ENCODE measurements around the gene LRRC46.

DNA sequence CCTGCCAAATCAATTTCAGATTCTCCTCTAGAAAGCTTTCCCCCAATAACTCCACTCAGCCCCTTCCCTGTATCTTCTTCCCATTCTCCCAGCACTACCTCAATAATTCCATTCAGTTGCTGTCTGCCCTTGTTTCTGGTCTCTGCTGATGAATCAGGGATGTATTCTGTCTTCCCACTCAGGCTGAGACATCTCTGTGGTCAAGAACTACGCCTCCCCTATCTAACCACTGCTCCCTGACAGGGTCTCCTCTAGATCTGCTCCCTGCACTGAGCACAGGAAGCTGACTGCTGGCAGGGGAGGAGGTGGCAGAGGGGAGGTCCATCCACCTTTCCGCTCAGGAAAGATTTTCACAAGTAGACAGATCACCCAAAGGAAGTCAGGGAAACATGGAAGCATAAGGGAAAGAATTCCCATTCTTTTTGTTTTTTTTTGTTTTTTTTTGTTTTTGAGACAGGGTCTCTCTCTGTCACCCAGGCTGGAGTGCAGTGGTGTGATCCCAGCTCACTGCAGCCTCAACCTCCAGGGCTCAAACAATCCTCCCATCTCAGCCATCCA lies 47.6 kb downstream of the LRRC46 start:
- TF ChIP-seq FOXP2 (optimal IDR thresholded peaks at IDR 0.05; ENCODE audit: control extremely low read depth, extremely low read length, insufficient read depth) (no peak), EZH2 (IDR thresholded peaks at IDR 0.05) (no peak)
